Measurements from ENCODE around the gene PLVAP. TPM values are rescaled to one million over a fixed set of nuclear protein-coding genes. Genes with fewer than 3 reads are reported as not detected.
A peak's percentile ranks its signal among the peaks of the same experiment; 100 is the strongest.

Gene PLVAP
- total RNA-seq, 1 donor from 2014 or later = 0.72 TPM

GRCh38 chr19:17332677-17333581 is 44.2 kb downstream of the PLVAP start:
- TF ChIP-seq CTCF (conservative IDR thresholded peaks at IDR 0.05) = no peak
- Mint-ChIP-seq H3K27ac (peak overlapping the region; percentile 53), H3K9me3 (no peaks in the 10 kb centered on the region), H3K4me3 (peak overlapping the region; percentile 67), H3K4me1 (ENCODE audit: unreplicated experiment) (peaks cover 16% of the 10 kb centered on the region), H3K36me3 (peaks cover 9% of the 10 kb centered on the region), H3K27me3 (peaks cover 10% of the 10 kb centered on the region)
- no peak for DNase-seq (ENCODE audit: extremely low spot score, unreplicated experiment)

- DNase-seq (ENCODE audit: extremely low spot score, unreplicated experiment) = no peak
- Mint-ChIP-seq H3K36me3 (peaks cover 9% of the 10 kb centered on the region), H3K9me3 (no peaks in the 10 kb centered on the region), H3K4me1 (ENCODE audit: unreplicated experiment) (peaks cover 19% of the 10 kb centered on the region), H3K27me3 (peaks cover 13% of the 10 kb centered on the region), H3K4me3 (peak overlapping the region; percentile 67), H3K27ac (peak overlapping the region; percentile 53)
- TF ChIP-seq CTCF (conservative IDR thresholded peaks at IDR 0.05) = no peak
Observed at GRCh38 chr19:17332360-17332676, 44.8 kb downstream of the PLVAP start.

- TF ChIP-seq CTCF (conservative IDR thresholded peaks at IDR 0.05) = no peak
- H3K27me3 Mint-ChIP-seq = peaks cover 13% of the 10 kb centered on the region
- peaks cover 9% of the 10 kb centered on the region for H3K36me3 Mint-ChIP-seq
- H3K4me3 Mint-ChIP-seq = peak overlapping the region; percentile 43
- H3K9me3 Mint-ChIP-seq = no peaks in the 10 kb centered on the region
- peaks cover 16% of the 10 kb centered on the region for H3K4me1 Mint-ChIP-seq (ENCODE audit: unreplicated experiment)
- DNase-seq (ENCODE audit: extremely low spot score, unreplicated experiment) = no peak
- peak overlapping the region; percentile 21 for H3K27ac Mint-ChIP-seq
Observed at GRCh38 chr19:17331045-17331558, 46.0 kb downstream of the PLVAP start.

GRCh38 chr19:17330262-17331044 is 46.7 kb downstream of the PLVAP start:
- peak overlapping the region; percentile 43 for H3K4me3 Mint-ChIP-seq
- TF ChIP-seq CTCF (conservative IDR thresholded peaks at IDR 0.05) = no peak

GRCh38 chr19:17329366-17330261 is 47.5 kb downstream of the PLVAP start:
- Mint-ChIP-seq H3K27me3 (peaks cover 10% of the 10 kb centered on the region), H3K27ac (peak overlapping the region; percentile 39), H3K9me3 (no peaks in the 10 kb centered on the region), H3K4me3 (peak overlapping the region; percentile 41), H3K36me3 (peaks cover 9% of the 10 kb centered on the region), H3K4me1 (ENCODE audit: unreplicated experiment) (peaks cover 9% of the 10 kb centered on the region)
- no peak for DNase-seq (ENCODE audit: extremely low spot score, unreplicated experiment)
- TF ChIP-seq CTCF (conservative IDR thresholded peaks at IDR 0.05) = no peak

More at GRCh38 chr19:17330262-17331044, 46.7 kb downstream of the PLVAP start:
- H3K9me3 Mint-ChIP-seq = no peaks in the 10 kb centered on the region
- peaks cover 16% of the 10 kb centered on the region for H3K4me1 Mint-ChIP-seq (ENCODE audit: unreplicated experiment)
- H3K27ac Mint-ChIP-seq = peak overlapping the region; percentile 11
- H3K36me3 Mint-ChIP-seq = peaks cover 9% of the 10 kb centered on the region
- peaks cover 13% of the 10 kb centered on the region for H3K27me3 Mint-ChIP-seq
- no peak for DNase-seq (ENCODE audit: extremely low spot score, unreplicated experiment)
